Osteoblast (primary cell): Measurements from ENCODE around the gene CYP19A1. TPM values are rescaled to one million over a fixed set of nuclear protein-coding genes. Genes with fewer than 3 reads are reported as not detected.

ENCODE experiments used
- DNase-seq: peaks from one replicate; pipeline ENCODE4 v3.0.0; 2011; ENCODE audit warnings: low spot score, mixed read lengths; ENCODE audit not compliant: insufficient read length; ENCODE audit errors: missing footprints
- H2AFZ ChIP-seq: 2 replicates; pipeline ENCODE4 v1.6.0; 2011; ENCODE audit warnings: mild to moderate bottlenecking, low read length
- H3K27ac ChIP-seq: 2 replicates; pipeline ENCODE4 v1.5.1; 2011; ENCODE audit warnings: mild to moderate bottlenecking, low read depth, low read length, moderate library complexity
- H3K27me3 ChIP-seq: 2 replicates; pipeline ENCODE4 v1.6.0; 2012; ENCODE audit warnings: mild to moderate bottlenecking, control low read depth, inconsistent platforms, low read length, moderate library complexity; ENCODE audit not compliant: insufficient read depth
- H3K36me3 ChIP-seq: 2 replicates; pipeline ENCODE4 v1.5.1; 2011; ENCODE audit warnings: mild to moderate bottlenecking, low read length, control low read depth, moderate library complexity; ENCODE audit not compliant: insufficient read depth
- H3K4me1 ChIP-seq: 2 replicates; pipeline ENCODE4 v1.5.1; 2011; ENCODE audit warnings: mild to moderate bottlenecking, low read length, control low read depth, moderate library complexity; ENCODE audit not compliant: insufficient read depth
- H3K4me2 ChIP-seq: 2 replicates; pipeline ENCODE4 v1.6.0; 2011; ENCODE audit warnings: mild to moderate bottlenecking, low read length; ENCODE audit not compliant: insufficient read depth
- H3K4me3 ChIP-seq: fragments of 200-600 bp; sonication (generic); 3 replicates; pipeline ENCODE4 v1.5.1; 2012; ENCODE audit warnings: mild to moderate bottlenecking, low read length, inconsistent platforms; ENCODE audit not compliant: insufficient read depth
- H3K79me2 ChIP-seq: 2 replicates; pipeline ENCODE4 v1.6.0; 2012; ENCODE audit warnings: mild to moderate bottlenecking, low read length, control low read depth, inconsistent platforms; ENCODE audit not compliant: insufficient read depth
- H3K9me3 ChIP-seq: 2 replicates; pipeline ENCODE4 v1.5.1; 2011; ENCODE audit warnings: low read depth, low read length, control low read depth
- H4K20me1 ChIP-seq: 2 replicates; pipeline ENCODE4 v1.6.0; 2012; ENCODE audit warnings: mild to moderate bottlenecking, low read length, control low read depth; ENCODE audit not compliant: insufficient read depth
- CTCF ChIP-seq: IDR thresholded peaks from 2 replicates; pipeline ENCODE4 v1.5.1; 2011; ENCODE audit warnings: mild to moderate bottlenecking, low read depth, low read length, moderate library complexity; ENCODE audit errors: extremely low read depth
- total RNA-seq: library from RNA; depleted of rRNA; stranded (reverse); fragments of >200 nt; gene quantifications from 2 replicates; pipeline ENCODE4 v1.2.3, GENCODE V29; 2012

The CYP19A1 gene
- total RNA-seq, 1 donor: 2.2 TPM

DNA sequence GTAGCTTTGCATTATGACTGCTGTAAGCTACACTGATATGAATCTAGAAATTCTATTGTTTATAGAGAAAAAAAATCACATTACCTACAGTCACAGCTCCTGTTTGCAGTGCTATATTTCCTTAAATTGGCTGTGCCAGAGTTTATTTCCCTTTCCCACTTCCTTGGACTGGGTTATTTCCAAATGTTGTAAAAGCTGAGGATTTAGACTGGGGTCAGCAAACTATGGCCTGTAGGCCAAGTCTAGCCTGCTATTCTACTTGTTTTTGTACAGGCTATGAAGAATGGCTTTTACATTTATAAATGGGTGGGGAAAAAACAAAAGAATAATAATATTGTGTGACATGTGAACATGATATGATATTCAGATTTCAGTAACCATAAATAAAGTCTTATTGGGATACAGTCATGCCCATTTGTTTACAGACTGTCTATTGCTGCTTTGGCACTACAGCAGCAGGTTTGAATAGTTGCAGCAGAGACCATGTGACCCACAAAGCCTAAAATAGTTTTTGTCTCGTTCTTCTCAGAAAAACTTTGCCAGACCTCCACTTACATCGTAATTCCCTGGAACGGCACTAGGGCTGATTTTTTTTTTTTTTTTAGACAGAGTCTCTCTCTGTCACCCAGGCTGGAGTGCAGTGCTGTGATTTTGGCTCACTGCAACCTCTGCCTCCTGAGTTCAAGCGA is 10.9 kb upstream of the CYP19A1 start:
- Histone ChIP-seq H3K27me3 (no peaks in the 10 kb centered on the region), H4K20me1 (no peaks in the 10 kb centered on the region), H2AFZ (peak overlapping the region; percentile 82), H3K27ac (no peak overlapping the region), H3K36me3 (no peaks in the 10 kb centered on the region), H3K4me2 (peak overlapping the region; percentile 74), H3K4me3 (peak overlapping the region; percentile 52), H3K4me1 (peaks cover 8% of the 10 kb centered on the region), H3K79me2 (no peaks in the 10 kb centered on the region), H3K9me3 (no peaks in the 10 kb centered on the region)
- no peak for TF ChIP-seq CTCF
- no peak for DNase-seq

DNA sequence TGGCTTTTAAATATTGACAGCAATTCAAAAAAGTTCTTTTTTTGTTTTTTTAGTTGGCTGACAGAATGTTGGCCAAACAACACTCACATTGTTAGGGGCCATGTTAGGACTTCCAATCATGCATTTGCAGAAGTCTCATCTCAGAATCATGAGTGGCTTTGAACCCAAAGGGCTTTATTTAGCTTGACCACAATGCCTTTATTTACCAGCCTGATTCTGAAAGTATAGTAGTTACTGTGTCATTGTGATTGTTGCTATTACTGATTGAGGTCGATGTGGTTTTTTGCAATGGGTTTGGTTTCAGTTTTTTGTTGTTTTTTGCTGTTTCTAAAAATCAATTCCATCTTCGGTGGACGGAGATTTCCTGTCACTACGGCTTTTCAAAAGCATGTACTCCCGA is 10.3 kb upstream of the CYP19A1 start:
- H3K79me2 ChIP-seq: no peaks in the 10 kb centered on the region
- no peak for TF ChIP-seq CTCF
- H2AFZ ChIP-seq: peak overlapping the region; percentile 82
- H3K4me1 ChIP-seq: peaks cover 8% of the 10 kb centered on the region
- H3K9me3 ChIP-seq: no peaks in the 10 kb centered on the region
- no peaks in the 10 kb centered on the region for H3K36me3 ChIP-seq
- H3K27ac ChIP-seq: no peak overlapping the region
- H4K20me1 ChIP-seq: no peaks in the 10 kb centered on the region
- no peak for DNase-seq
- H3K4me3 ChIP-seq: peak overlapping the region; percentile 52
- H3K4me2 ChIP-seq: peak overlapping the region; percentile 74
- no peaks in the 10 kb centered on the region for H3K27me3 ChIP-seq

GRCh38 chr15:51346136-51346535 is 7.7 kb upstream of the CYP19A1 start:
- Histone ChIP-seq H3K79me2 (no peaks in the 10 kb centered on the region), H3K36me3 (no peaks in the 10 kb centered on the region), H3K4me2 (no peak overlapping the region), H2AFZ (no peak overlapping the region), H3K27me3 (peaks cover 10% of the 10 kb centered on the region), H3K9me3 (no peaks in the 10 kb centered on the region), H3K27ac (no peak overlapping the region), H3K4me1 (peaks cover 18% of the 10 kb centered on the region), H3K4me3 (no peak overlapping the region), H4K20me1 (no peaks in the 10 kb centered on the region)
- no peak for TF ChIP-seq CTCF
- DNase-seq: no peak

DNA sequence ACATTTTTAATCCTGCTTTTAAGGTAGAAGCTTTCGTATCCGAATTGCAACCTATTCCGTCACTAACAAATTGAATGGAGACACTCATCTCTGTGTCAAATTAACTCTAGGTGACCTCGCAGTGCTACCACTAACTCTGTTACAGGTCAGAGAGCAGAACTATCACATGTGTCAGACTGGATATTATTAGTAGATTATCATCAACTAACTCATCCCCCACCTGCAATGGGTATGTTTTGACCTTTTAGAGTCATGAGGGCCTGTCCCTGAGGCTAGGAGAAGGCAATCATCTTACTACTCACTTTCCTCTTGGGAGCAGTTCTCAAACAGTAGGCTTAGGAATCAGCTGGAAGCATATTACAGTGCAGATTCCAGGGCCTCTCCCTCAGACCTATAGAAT is 5.1 kb upstream of the CYP19A1 start:
- peaks cover 19% of the 10 kb centered on the region for H3K27me3 ChIP-seq
- no peaks in the 10 kb centered on the region for H3K79me2 ChIP-seq
- no peak overlapping the region for H2AFZ ChIP-seq
- H4K20me1 ChIP-seq: no peaks in the 10 kb centered on the region
- no peak overlapping the region for H3K27ac ChIP-seq
- no peak for TF ChIP-seq CTCF
- no peak overlapping the region for H3K4me3 ChIP-seq
- H3K4me2 ChIP-seq: no peak overlapping the region
- peaks cover 10% of the 10 kb centered on the region for H3K4me1 ChIP-seq
- no peak for DNase-seq
- no peaks in the 10 kb centered on the region for H3K36me3 ChIP-seq
- no peaks in the 10 kb centered on the region for H3K9me3 ChIP-seq
